AG10803 (cell line): Measurements from ENCODE around the gene TSPAN17.

Experiments used
- DNase-seq: peaks from one replicate; pipeline ENCODE4 v3.0.0; 2010; ENCODE audit warnings: low read depth
- H3K4me3 ChIP-seq: 2 replicates; pipeline ENCODE4 v1.5.1; 2011; ENCODE audit warnings: mild to moderate bottlenecking, low read length, control low read depth
- CTCF ChIP-seq: conservative IDR thresholded peaks from 2 replicates; pipeline ENCODE4 v1.5.1; 2011; ENCODE audit warnings: mild to moderate bottlenecking, low read length, control low read depth, inconsistent platforms

Gene TSPAN17

GRCh38 chr5:176660860-176661641 lies 13.8 kb downstream of the TSPAN17 start:
- DNase-seq = peak; percentile 54
- peak; percentile 91 for TF ChIP-seq CTCF
- no peak overlapping the region for H3K4me3 ChIP-seq

- DNase-seq = no peak
- no peak for TF ChIP-seq CTCF
- H3K4me3 ChIP-seq = no peak overlapping the region
These were observed 14.4 kb downstream of the TSPAN17 start for GRCh38 chr5:176661676-176662075.

- no peak overlapping the region for H3K4me3 ChIP-seq
- TF ChIP-seq CTCF = no peak
- DNase-seq = no peak
These were observed 15.4 kb downstream of the TSPAN17 start for GRCh38 chr5:176662371-176663333.

GRCh38 chr5:176663566-176663965 lies 16.3 kb downstream of the TSPAN17 start:
- no peak for TF ChIP-seq CTCF

GRCh38 chr5:176664479-176664878 lies 17.2 kb downstream of the TSPAN17 start:
- no peak for TF ChIP-seq CTCF
- DNase-seq = no peak
- H3K4me3 ChIP-seq = no peak overlapping the region

More at GRCh38 chr5:176663566-176663965, 16.3 kb downstream of the TSPAN17 start:
- DNase-seq = no peak
- no peak overlapping the region for H3K4me3 ChIP-seq

GRCh38 chr5:176664886-176665285 lies 17.6 kb downstream of the TSPAN17 start:
- TF ChIP-seq CTCF = no peak
- no peak overlapping the region for H3K4me3 ChIP-seq
- no peak for DNase-seq
